ENCODE results near the gene ANKRD2. TPM values are rescaled to one million over a fixed set of nuclear protein-coding genes. Genes with fewer than 3 reads are reported as not detected.
"Not testable (repeated sequence)": the region's sequence is repeated elsewhere in the genome, so short reads cannot be mapped to it uniquely, and the experiment has no call there.

Gene ANKRD2
- total and polyA plus RNA-seq, 10 of the 15 experiments (the other 5 are each of a cell fraction or from before 2014, with no cell fraction given): 0.18 to 0.23 TPM; not detected in 8

DNA sequence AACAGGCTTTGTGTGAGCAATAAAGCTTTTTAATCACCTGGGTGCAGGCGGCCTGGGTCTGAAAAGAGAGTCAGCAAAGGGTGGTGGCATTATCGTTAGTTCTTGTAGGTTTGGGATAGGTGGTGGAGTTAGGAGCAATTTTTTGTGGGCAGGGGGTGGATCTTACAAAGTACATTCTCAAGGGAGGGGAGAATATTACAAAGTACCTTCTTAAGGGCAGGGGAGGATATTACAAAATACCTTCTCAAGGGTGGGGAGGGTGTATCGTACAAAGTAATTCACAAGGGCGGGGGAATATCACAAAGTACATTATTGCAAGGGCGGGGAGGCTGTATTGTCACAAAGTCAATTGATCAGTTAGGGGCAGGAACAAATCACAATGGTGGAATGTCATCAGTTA is 10.2 kb upstream of the ANKRD2 start:
- intact Hi-C loops (cut with micrococcal nuclease; ENCODE audit: unreplicated experiment); ATAC-seq; DNase-seq (ENCODE audit: low read depth, low spot score); H3K4me1 ChIP-seq (ENCODE audit: control insufficient read depth, insufficient read depth, low read length); H3K27me3 ChIP-seq (replicated peaks in 1 of 2; ENCODE audit: control insufficient read depth in 2 of 2, insufficient read depth in 2 of 2, low read length in 1 of 2); H4K20me1 ChIP-seq (ENCODE audit: control insufficient read depth, insufficient read depth); BruUV-seq (replicated peaks); FAIRE-seq; in situ Hi-C loops (cut with MboI); H3K9ac ChIP-seq (ENCODE audit: control insufficient read depth, insufficient read depth, low read length); H3K9me3 ChIP-seq (replicated peaks; ENCODE audit: control insufficient read depth, insufficient read depth, low read length); H3K79me2 ChIP-seq (ENCODE audit: control insufficient read depth, insufficient read depth, low read length); H3K36me3 ChIP-seq (ENCODE audit: control insufficient read depth in 2 of 2, insufficient read depth in 2 of 2, low read length in 1 of 2); POLR2A ChIA-PET; RAD21 ChIA-PET (ENCODE audit: unreplicated experiment); H3K4me2 ChIP-seq (ENCODE audit: control insufficient read depth, insufficient read depth); SMC1A ChIA-PET (ENCODE audit: uncharacterized antibody, unreplicated experiment); H3K27ac ChIP-seq (ENCODE audit: control insufficient read depth, insufficient read depth); H2AFZ ChIP-seq (ENCODE audit: control insufficient read depth, low read depth, low read length); H3K4me3 ChIP-seq: not testable (repeated sequence)
- WGBS (ENCODE audit: insufficient coverage, insufficient replicate concordance, low lambda C conversion rate, missing lambda C conversion rate): 96% methylated on average over 5 of the region's 5 CpGs
- CTCF ChIA-PET: interaction anchor here (1.2 kb wide), 1 partner anchor 10 kb away, joined by 3 read pairs; no protein-coding TSS in a partner anchor

- no TSS peak for BruUV-seq (replicated peaks)
- H3K4me3 ChIP-seq: no peak overlapping the region
- ChIA-PET SMC1A (ENCODE audit: uncharacterized antibody, unreplicated experiment) (no interaction called here), RAD21 (ENCODE audit: unreplicated experiment) (no interaction called here), CTCF (no interaction called here), POLR2A (no interaction called here)
- no peak for FAIRE-seq
- H3K9me3 ChIP-seq (replicated peaks; ENCODE audit: control insufficient read depth, insufficient read depth, low read length): no peaks in the 10 kb centered on the region; the same call in 2 of the 3 replicates
- H3K36me3 ChIP-seq (ENCODE audit: control insufficient read depth in 2 of 2, insufficient read depth in 2 of 2, low read length in 1 of 2): no peaks in the 10 kb centered on the region
- no peak overlapping the region for H3K9ac ChIP-seq (ENCODE audit: control insufficient read depth, insufficient read depth, low read length)
- no peaks in the 10 kb centered on the region for H4K20me1 ChIP-seq (ENCODE audit: control insufficient read depth, insufficient read depth)
- DNase-seq (ENCODE audit: low read depth, low spot score): no peak
- 80% methylated on average over 4 of the region's 4 CpGs for WGBS (ENCODE audit: insufficient coverage, insufficient replicate concordance, low lambda C conversion rate, missing lambda C conversion rate)
- intact Hi-C loops (cut with micrococcal nuclease; ENCODE audit: unreplicated experiment): no loop called here
- H3K4me1 ChIP-seq (ENCODE audit: control insufficient read depth, insufficient read depth, low read length): peaks cover 5% of the 10 kb centered on the region
- no peak overlapping the region for H2AFZ ChIP-seq (ENCODE audit: control insufficient read depth, low read depth, low read length)
- no peak overlapping the region for H3K27ac ChIP-seq (ENCODE audit: control insufficient read depth, insufficient read depth)
- no peak for ATAC-seq
- no peak overlapping the region for H3K4me2 ChIP-seq (ENCODE audit: control insufficient read depth, insufficient read depth)
- H3K27me3 ChIP-seq (replicated peaks in 1 of 2; ENCODE audit: control insufficient read depth in 2 of 2, insufficient read depth in 2 of 2, low read length in 1 of 2): no peaks in the 10 kb centered on the region
- no peaks in the 10 kb centered on the region for H3K79me2 ChIP-seq (ENCODE audit: control insufficient read depth, insufficient read depth, low read length)
- in situ Hi-C loops (cut with MboI): no loop called here
- TF ChIP-seq SMAD1 (IDR thresholded peaks at IDR 0.05; ENCODE audit: low read depth, partially characterized antibody): no peak
- no peak for TF ChIP-seq LARP7 (IDR thresholded peaks at IDR 0.05)
- no peak for TF ChIP-seq ZBTB4 (CRISPR knock-in tag; IDR thresholded peaks at IDR 0.05)
- no peak for TF ChIP-seq SPI1 (IDR thresholded peaks at IDR 0.05; ENCODE audit: borderline replicate concordance, insufficient read depth, low read depth, low read length)
- no peak for TF ChIP-seq RAD21 (IDR thresholded peaks at IDR 0.05; ENCODE audit: insufficient read depth, low read depth, low read length)
- no peak for TF ChIP-seq ATF7 (IDR thresholded peaks at IDR 0.05; ENCODE audit: low read depth)
- no peak for TF ChIP-seq ZNF217 (IDR thresholded peaks at IDR 0.05)
- no peak for TF ChIP-seq PBX3 (IDR thresholded peaks at IDR 0.05; ENCODE audit: insufficient replicate concordance, low read depth, low read length)
- no peak for TF ChIP-seq CBFB (IDR thresholded peaks at IDR 0.05; ENCODE audit: low read depth)
- TF ChIP-seq SMAD5 (IDR thresholded peaks at IDR 0.05; ENCODE audit: low read depth): no peak
- TF ChIP-seq, protein P1, sequence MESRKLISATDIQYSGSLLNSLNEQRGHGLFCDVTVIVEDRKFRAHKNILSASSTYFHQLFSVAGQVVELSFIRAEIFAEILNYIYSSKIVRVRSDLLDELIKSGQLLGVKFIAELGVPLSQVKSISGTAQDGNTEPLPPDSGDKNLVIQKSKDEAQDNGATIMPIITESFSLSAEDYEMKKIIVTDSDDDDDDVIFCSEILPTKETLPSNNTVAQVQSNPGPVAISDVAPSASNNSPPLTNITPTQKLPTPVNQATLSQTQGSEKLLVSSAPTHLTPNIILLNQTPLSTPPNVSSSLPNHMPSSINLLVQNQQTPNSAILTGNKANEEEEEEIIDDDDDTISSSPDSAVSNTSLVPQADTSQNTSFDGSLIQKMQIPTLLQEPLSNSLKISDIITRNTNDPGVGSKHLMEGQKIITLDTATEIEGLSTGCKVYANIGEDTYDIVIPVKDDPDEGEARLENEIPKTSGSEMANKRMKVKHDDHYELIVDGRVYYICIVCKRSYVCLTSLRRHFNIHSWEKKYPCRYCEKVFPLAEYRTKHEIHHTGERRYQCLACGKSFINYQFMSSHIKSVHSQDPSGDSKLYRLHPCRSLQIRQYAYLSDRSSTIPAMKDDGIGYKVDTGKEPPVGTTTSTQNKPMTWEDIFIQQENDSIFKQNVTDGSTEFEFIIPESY (IDR thresholded peaks at IDR 0.05): no peak
- TF ChIP-seq IKZF1 (conservative IDR thresholded peaks at IDR 0.05): no peak
- TF ChIP-seq HDGF (IDR thresholded peaks at IDR 0.05): no peak
Observed at GRCh38 chr10:97563337-97563736, 9.2 kb upstream of the ANKRD2 start.

All from GM12878 (cell line).